DND-41 (cell line): ENCODE data around the gene TMEM184B.

Experiments
- ATAC-seq: fragments of 200-7000 bp; cut with Tn5 transposase; 3 replicates; pipeline ENCODE4 v1.9.1; 2021; ENCODE audit warnings: low read depth; ENCODE audit not compliant: insufficient read depth
- DNase-seq: peaks from one replicate; pipeline ENCODE4 v3.0.0-alpha.2; 2020
- H2AFZ ChIP-seq: 2 replicates; pipeline ENCODE4 v1.6.0; 2012; ENCODE audit warnings: low read depth, low read length
- H3K27ac ChIP-seq: 2 replicates; pipeline ENCODE4 v1.5.1; 2012; ENCODE audit warnings: low read length, inconsistent platforms
- H3K27me3 ChIP-seq: fragments of 200-600 bp; sonication (generic); 2 replicates; pipeline ENCODE4 v1.6.0; 2012; ENCODE audit warnings: low read length, mild to moderate bottlenecking, inconsistent platforms; ENCODE audit not compliant: insufficient read depth, poor library complexity
- H3K36me3 ChIP-seq: 2 replicates; pipeline ENCODE4 v1.5.1; 2012; ENCODE audit warnings: low read length, inconsistent platforms; ENCODE audit not compliant: insufficient read depth
- H3K4me1 ChIP-seq: 2 replicates; pipeline ENCODE4 v1.5.1; 2012; ENCODE audit warnings: mild to moderate bottlenecking, low read length; ENCODE audit not compliant: insufficient read depth
- H3K4me2 ChIP-seq: 2 replicates; pipeline ENCODE4 v1.6.0; 2012; ENCODE audit warnings: mild to moderate bottlenecking, moderate library complexity, low read length, inconsistent platforms; ENCODE audit not compliant: insufficient read depth
- H3K4me3 ChIP-seq, 2 experiments: fragments of 200-600 bp in 1 of 2; shearing (Covaris generic) in 1 of 2; 2 replicates each; pipeline ENCODE4 v1.5.1; 2012 to 2016; ENCODE audit warnings: inconsistent platforms in 2 of 2, low read length in 2 of 2, mild to moderate bottlenecking in 2 of 2, low read depth in 1 of 2, moderate library complexity in 1 of 2
- H3K79me2 ChIP-seq: 2 replicates; pipeline ENCODE4 v1.6.0; 2012; ENCODE audit warnings: low read length, inconsistent platforms; ENCODE audit not compliant: insufficient read depth
- H3K9ac ChIP-seq: 2 replicates; pipeline ENCODE4 v1.6.0; 2012; ENCODE audit warnings: low read depth, mild to moderate bottlenecking, inconsistent platforms, low read length, moderate library complexity
- H3K9me3 ChIP-seq: 2 replicates; pipeline ENCODE4 v1.5.1; 2012; ENCODE audit warnings: low read length, moderate library complexity, mild to moderate bottlenecking, inconsistent platforms; ENCODE audit not compliant: insufficient read depth, severe bottlenecking
- H4K20me1 ChIP-seq: 2 replicates; pipeline ENCODE4 v1.6.0; 2012; ENCODE audit warnings: low read length; ENCODE audit not compliant: insufficient read depth
- EZH2 ChIP-seq: IDR thresholded peaks from 3 replicates; pipeline ENCODE4 v1.6.1; 2012; ENCODE audit warnings: borderline replicate concordance, low read depth, mild to moderate bottlenecking, moderate library complexity, low read length, inconsistent platforms; ENCODE audit not compliant: severe bottlenecking
- TF ChIP-seq, protein P1 (sequence below): IDR thresholded peaks from 2 replicates; pipeline ENCODE4 v1.5.1; 2012; ENCODE audit warnings: borderline replicate concordance, low read length, moderate library complexity, mild to moderate bottlenecking; ENCODE audit not compliant: poor library complexity, severe bottlenecking; ENCODE audit errors: extremely low read depth

Gene TMEM184B

DNA sequence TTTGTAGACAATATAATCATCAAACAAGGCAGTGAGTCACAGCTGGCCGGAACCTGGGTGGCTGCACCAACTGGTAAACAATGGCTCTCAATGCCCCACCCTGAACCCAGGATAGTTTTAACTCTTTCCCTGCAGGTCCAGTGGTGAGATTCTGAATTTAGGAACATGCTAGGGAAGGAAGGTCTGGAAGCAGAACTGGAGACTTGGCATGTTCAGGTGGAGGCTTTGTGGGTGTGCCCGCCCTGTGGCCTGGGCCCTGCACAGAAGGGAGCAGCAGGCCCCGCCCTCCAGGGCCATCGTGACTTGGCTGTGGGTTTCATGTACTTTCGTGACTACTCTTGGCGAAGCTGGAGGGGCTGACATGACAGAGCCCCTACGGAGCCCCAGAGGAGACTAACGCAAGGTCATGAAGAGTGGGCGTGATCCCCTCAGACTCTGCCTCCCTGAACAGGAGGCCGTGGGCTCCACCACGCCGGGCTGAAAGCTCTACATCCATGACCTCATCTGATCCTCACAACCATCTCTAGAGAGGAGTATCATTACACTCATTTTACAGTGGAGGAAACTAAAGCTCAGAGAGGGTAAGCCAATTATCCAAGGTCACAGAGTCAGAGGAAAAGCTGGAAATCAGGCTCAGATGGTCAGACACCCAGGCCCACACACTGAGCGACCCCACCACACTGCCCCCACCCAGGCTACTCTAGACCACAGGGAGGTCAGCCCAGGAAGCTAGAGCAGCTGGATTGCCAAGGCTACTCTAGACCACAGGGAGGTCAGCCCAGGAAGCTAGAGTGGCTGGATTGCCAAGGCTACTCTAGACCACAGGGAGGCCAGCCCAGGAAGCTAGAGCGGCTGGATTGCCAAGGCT lies 43.7 kb downstream of the TMEM184B start:
- Histone ChIP-seq H3K36me3 (peaks cover 50% of the 10 kb centered on the region), H3K27ac (no peak overlapping the region)

DNA sequence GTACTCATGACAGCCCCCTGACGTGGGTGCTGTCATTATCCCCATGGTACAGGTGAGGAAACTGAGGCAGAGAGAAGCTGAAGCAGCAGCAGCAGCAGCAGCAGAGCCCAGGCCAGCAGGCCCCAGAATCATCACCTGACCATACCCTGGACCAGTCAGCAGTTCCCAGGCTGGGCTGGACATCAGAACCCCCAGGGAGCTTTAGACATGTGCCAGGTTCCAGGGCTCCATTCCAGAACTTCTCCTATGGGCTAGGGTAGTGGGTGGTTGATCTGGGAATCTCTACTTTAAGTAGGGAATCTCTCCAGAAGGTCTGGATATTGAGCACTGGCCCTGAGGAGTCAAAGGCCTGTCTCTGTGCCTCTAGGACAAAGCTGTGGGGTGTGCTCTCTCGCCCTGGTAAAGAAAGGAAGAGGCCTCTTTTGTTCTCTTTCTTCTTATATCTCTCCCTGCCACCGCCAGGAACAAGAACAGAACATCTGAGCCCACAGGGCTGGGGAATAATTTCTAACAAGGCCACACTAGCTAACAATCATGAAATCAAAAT lies 44.4 kb downstream of the TMEM184B start:
- H3K4me2 ChIP-seq = no peak overlapping the region
- H3K36me3 ChIP-seq = peaks cover 48% of the 10 kb centered on the region

More for the DNA sequence above, 43.7 kb downstream of the TMEM184B start:
- Histone ChIP-seq H3K4me1 (no peaks in the 10 kb centered on the region), H3K4me3 (no peak overlapping the region), H2AFZ (no peak overlapping the region), H3K79me2 (no peaks in the 10 kb centered on the region), H3K4me2 (no peak overlapping the region), H3K9ac (no peak overlapping the region), H4K20me1 (no peaks in the 10 kb centered on the region), H3K27me3 (no peaks in the 10 kb centered on the region), H3K9me3 (no peaks in the 10 kb centered on the region)
- DNase-seq (no peak), ATAC-seq (no peak)
- no peak for TF ChIP-seq EZH2
- TF ChIP-seq, protein P1, sequence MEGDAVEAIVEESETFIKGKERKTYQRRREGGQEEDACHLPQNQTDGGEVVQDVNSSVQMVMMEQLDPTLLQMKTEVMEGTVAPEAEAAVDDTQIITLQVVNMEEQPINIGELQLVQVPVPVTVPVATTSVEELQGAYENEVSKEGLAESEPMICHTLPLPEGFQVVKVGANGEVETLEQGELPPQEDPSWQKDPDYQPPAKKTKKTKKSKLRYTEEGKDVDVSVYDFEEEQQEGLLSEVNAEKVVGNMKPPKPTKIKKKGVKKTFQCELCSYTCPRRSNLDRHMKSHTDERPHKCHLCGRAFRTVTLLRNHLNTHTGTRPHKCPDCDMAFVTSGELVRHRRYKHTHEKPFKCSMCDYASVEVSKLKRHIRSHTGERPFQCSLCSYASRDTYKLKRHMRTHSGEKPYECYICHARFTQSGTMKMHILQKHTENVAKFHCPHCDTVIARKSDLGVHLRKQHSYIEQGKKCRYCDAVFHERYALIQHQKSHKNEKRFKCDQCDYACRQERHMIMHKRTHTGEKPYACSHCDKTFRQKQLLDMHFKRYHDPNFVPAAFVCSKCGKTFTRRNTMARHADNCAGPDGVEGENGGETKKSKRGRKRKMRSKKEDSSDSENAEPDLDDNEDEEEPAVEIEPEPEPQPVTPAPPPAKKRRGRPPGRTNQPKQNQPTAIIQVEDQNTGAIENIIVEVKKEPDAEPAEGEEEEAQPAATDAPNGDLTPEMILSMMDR = no peak

DNA sequence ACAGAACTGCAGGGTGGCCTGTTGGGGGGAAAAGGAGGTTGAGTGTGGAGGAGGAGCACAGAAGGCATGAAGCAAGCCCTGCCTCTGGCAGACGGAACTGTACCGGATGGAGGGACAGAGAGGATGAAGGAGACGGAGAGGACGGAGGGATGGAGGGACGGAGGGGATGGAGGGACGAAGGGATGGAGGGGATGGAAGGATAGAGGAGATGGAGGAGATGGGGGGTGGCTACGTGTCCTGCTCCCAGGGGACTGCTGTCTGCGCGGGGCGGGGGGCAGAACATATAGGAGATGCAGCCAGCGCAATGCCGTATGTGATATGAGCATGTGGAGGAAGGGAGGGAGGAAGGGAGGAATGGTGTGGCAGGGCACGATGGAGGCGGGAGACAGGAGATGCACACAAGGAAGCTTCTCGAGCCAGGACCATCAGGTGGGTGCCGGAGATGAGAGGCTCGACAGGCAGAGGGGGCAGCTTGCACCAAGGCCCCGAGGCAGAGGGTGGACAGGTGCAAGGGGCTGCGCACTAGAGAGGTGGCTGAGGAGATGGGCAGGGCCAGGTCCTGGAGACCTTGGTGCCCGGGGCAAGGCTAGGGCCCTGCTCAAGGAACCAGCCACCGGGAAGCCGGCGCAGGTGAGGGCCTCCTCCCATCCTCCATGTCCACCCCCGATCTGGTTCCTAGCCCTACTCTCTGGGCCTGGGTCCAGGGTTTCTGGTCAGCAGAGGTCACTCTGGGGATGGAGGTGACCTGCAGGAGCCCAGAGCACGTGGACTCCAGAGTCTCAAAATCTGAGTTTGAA lies 45.8 kb downstream of the TMEM184B start:
- H3K79me2 ChIP-seq = no peaks in the 10 kb centered on the region
- TF ChIP-seq, protein P1 = no peak
- TF ChIP-seq EZH2 = no peak
- no peak overlapping the region for H3K4me3 ChIP-seq
- H3K9ac ChIP-seq = no peak overlapping the region
- no peak overlapping the region for H3K27ac ChIP-seq
- H2AFZ ChIP-seq = no peak overlapping the region
- ATAC-seq = no peak
- H3K27me3 ChIP-seq = no peaks in the 10 kb centered on the region
- H3K9me3 ChIP-seq = no peaks in the 10 kb centered on the region
- no peaks in the 10 kb centered on the region for H4K20me1 ChIP-seq
- DNase-seq = no peak
- no peaks in the 10 kb centered on the region for H3K4me1 ChIP-seq
- no peak overlapping the region for H3K4me2 ChIP-seq
- peaks cover 46% of the 10 kb centered on the region for H3K36me3 ChIP-seq

More for the DNA sequence above, 44.4 kb downstream of the TMEM184B start:
- TF ChIP-seq, protein P1 = no peak
- TF ChIP-seq EZH2 = no peak
- H3K9ac ChIP-seq = no peak overlapping the region
- no peak for DNase-seq
- no peak overlapping the region for H3K27ac ChIP-seq
- no peaks in the 10 kb centered on the region for H3K9me3 ChIP-seq
- ATAC-seq = no peak
- no peak overlapping the region for H2AFZ ChIP-seq
- H3K27me3 ChIP-seq = no peaks in the 10 kb centered on the region
- no peaks in the 10 kb centered on the region for H3K4me1 ChIP-seq
- H3K4me3 ChIP-seq = no peak overlapping the region
- H3K79me2 ChIP-seq = no peaks in the 10 kb centered on the region
- H4K20me1 ChIP-seq = no peaks in the 10 kb centered on the region
